Activated naive CD4-positive, alpha-beta T cell treated with anti-CD3 and anti-CD28 coated beads, Interleukin-2, amount 10 ng/mL, durations not matched to agents 7 days and 5 days (primary cell): Measurements from ENCODE around the gene TNFSF11.

Experiments used
- CTCF ChIA-PET: fragments of 350-600 bp; sonication (Branson Sonifier 250); formaldehyde crosslinking; loops from one replicate; lab custom pipeline; 2021; ENCODE audit warnings: antibody characterized with exemption; lab: Charles Lee
- DNase-seq: peaks from one replicate; pipeline ENCODE4 v3.0.0-alpha.2; 2020
- H3K27ac Mint-ChIP-seq: one replicate; pipeline ENCODE4 v1.8.0; 2021; ENCODE audit warnings: mild to moderate bottlenecking, moderate library complexity, mixed read lengths
- H3K27me3 Mint-ChIP-seq: one replicate; pipeline ENCODE4 v1.8.0; 2021; ENCODE audit warnings: mild to moderate bottlenecking, mixed read lengths
- H3K36me3 Mint-ChIP-seq: one replicate; pipeline ENCODE4 v1.8.0; 2021; ENCODE audit warnings: mixed read lengths
- H3K4me1 Mint-ChIP-seq: one replicate; pipeline ENCODE4 v1.8.0; 2021; ENCODE audit warnings: mixed read lengths
- H3K4me3 Mint-ChIP-seq: one replicate; pipeline ENCODE4 v1.8.0; 2021; ENCODE audit warnings: mild to moderate bottlenecking, moderate library complexity, mixed read lengths
- H3K9me3 Mint-ChIP-seq: one replicate; pipeline ENCODE4 v1.8.0; 2021; ENCODE audit warnings: mixed read lengths

The TNFSF11 gene

GRCh38 chr13:42644841-42645240 lies 70.9 kb downstream of the TNFSF11 start:
- Mint-ChIP-seq H3K4me1 (no peaks in the 10 kb centered on the region), H3K4me3 (no peak overlapping the region), H3K27ac (no peak overlapping the region), H3K36me3 (no peaks in the 10 kb centered on the region), H3K27me3 (peaks cover 8% of the 10 kb centered on the region), H3K9me3 (no peaks in the 10 kb centered on the region)
- no peak for DNase-seq
- CTCF ChIA-PET, result no interaction called here

DNA sequence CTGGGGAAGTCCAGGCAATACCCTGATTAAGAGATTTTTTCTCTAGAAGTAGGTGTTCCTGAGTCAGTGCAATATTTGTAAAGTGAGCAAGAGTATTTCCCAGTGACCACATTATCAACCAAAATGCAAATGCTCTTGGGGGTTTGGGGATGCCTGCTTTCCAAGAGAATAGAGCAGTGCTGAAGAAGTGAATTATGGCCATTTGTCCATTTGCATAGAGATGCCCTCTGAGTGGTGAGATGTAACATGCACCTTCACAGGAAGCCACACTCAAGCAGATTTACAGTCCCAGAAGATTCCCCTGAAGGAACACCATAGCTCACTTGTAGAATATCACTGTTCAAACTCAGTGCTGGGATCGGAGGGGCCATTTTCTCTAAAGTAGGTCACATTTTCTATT lies 71.8 kb downstream of the TNFSF11 start:
- no peak overlapping the region for H3K27ac Mint-ChIP-seq
- no peak overlapping the region for H3K4me3 Mint-ChIP-seq
- H3K9me3 Mint-ChIP-seq, result no peaks in the 10 kb centered on the region
- H3K4me1 Mint-ChIP-seq, result no peaks in the 10 kb centered on the region
- no peaks in the 10 kb centered on the region for H3K36me3 Mint-ChIP-seq
- H3K27me3 Mint-ChIP-seq, result peaks cover 15% of the 10 kb centered on the region
- DNase-seq, result no peak
- CTCF ChIA-PET, result no interaction called here

- Mint-ChIP-seq H3K9me3 (no peaks in the 10 kb centered on the region), H3K27ac (no peak overlapping the region), H3K4me3 (no peak overlapping the region), H3K27me3 (peaks cover 16% of the 10 kb centered on the region), H3K36me3 (no peaks in the 10 kb centered on the region), H3K4me1 (no peaks in the 10 kb centered on the region)
- no peak for DNase-seq
- CTCF ChIA-PET, result no interaction called here
These were observed 75.2 kb downstream of the TNFSF11 start for GRCh38 chr13:42649141-42649540.

DNA sequence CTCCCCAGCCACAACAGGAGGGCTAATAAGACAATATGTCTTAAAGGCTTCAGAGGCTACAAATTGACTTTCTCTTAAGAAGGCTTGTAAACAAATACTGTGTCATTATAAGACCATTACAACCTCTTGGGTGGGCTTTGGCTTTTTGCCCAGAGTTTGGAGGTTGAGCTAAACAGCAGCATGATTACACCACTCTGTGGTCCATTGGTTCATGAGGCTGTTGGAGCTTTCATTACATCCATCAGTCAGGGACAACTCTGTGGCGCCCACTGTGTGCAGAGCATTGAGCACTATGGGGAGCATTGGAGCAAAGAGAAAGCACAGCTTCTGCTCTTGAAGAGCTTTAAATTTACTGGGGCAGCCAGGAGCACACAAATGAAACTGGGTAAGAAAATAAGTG lies 75.9 kb downstream of the TNFSF11 start:
- Mint-ChIP-seq H3K9me3 (no peaks in the 10 kb centered on the region), H3K4me1 (no peaks in the 10 kb centered on the region), H3K36me3 (no peaks in the 10 kb centered on the region), H3K27me3 (peaks cover 16% of the 10 kb centered on the region), H3K27ac (no peak overlapping the region), H3K4me3 (no peak overlapping the region)
- no peak for DNase-seq
- CTCF ChIA-PET, result no interaction called here

GRCh38 chr13:42650506-42650905 lies 76.6 kb downstream of the TNFSF11 start:
- CTCF ChIA-PET, result no interaction called here
- Mint-ChIP-seq H3K27ac (no peak overlapping the region), H3K4me3 (no peak overlapping the region), H3K4me1 (no peaks in the 10 kb centered on the region), H3K36me3 (no peaks in the 10 kb centered on the region), H3K27me3 (peaks cover 16% of the 10 kb centered on the region), H3K9me3 (no peaks in the 10 kb centered on the region)
- DNase-seq, result no peak

GRCh38 chr13:42651936-42652641 lies 78.1 kb downstream of the TNFSF11 start:
- CTCF ChIA-PET, result interaction anchor here (0.9 kb wide), 1 partner anchor 21 kb away, joined by 3 read pairs; no protein-coding TSS in a partner anchor
- H3K27me3 Mint-ChIP-seq, result peaks cover 19% of the 10 kb centered on the region
- no peak overlapping the region for H3K4me3 Mint-ChIP-seq
- no peaks in the 10 kb centered on the region for H3K36me3 Mint-ChIP-seq
- H3K9me3 Mint-ChIP-seq, result no peaks in the 10 kb centered on the region
- DNase-seq, result no peak
- H3K27ac Mint-ChIP-seq, result no peak overlapping the region
- no peaks in the 10 kb centered on the region for H3K4me1 Mint-ChIP-seq

DNA sequence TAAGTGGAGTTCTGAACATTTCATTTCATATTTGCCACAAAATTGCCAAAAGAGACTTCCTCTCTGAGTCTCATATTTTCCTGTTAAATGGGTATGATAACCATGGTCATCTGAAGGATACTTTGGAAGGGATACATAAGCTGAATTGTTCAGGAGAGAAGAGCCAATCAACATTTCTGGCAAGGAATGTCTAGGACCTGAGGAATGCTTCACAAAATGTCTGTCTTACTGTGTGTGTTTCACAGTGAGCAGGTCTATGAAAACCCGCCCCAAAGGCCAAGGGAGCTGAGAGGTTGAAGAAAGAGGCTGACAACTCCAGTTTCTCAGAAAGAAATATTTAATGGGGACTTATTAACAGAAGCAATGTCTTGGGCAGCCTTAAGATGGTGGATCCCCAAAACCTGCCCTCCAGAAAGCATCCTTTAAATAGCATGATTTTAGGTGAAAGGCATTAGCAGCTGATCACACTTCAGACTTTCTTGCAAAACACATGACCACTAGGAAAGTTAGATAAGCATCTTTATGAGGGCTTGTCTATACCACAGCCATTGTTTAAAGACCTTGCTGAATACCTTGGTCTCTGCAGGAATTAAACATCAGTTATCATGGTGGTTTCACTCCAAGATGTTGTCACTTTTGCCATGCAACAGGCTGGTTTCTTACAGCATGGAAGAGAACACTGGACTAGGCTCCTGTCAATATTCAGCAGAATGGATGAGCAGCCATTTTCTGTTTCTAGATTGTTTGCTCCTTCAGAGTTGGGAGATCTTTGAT lies 78.9 kb downstream of the TNFSF11 start:
- no peak overlapping the region for H3K4me3 Mint-ChIP-seq
- DNase-seq, result no peak
- no peaks in the 10 kb centered on the region for H3K36me3 Mint-ChIP-seq
- H3K4me1 Mint-ChIP-seq, result no peaks in the 10 kb centered on the region
- peaks cover 19% of the 10 kb centered on the region for H3K27me3 Mint-ChIP-seq
- H3K9me3 Mint-ChIP-seq, result no peaks in the 10 kb centered on the region
- CTCF ChIA-PET, result no interaction called here
- no peak overlapping the region for H3K27ac Mint-ChIP-seq

- Mint-ChIP-seq H3K36me3 (no peaks in the 10 kb centered on the region), H3K27me3 (peaks cover 26% of the 10 kb centered on the region), H3K4me3 (no peak overlapping the region), H3K4me1 (no peaks in the 10 kb centered on the region), H3K9me3 (no peaks in the 10 kb centered on the region), H3K27ac (no peak overlapping the region)
- no peak for DNase-seq
- CTCF ChIA-PET, result no interaction called here
These were observed 79.7 kb downstream of the TNFSF11 start for GRCh38 chr13:42653679-42654078.

- no peaks in the 10 kb centered on the region for H3K36me3 Mint-ChIP-seq
- no peak overlapping the region for H3K4me3 Mint-ChIP-seq
- CTCF ChIA-PET, result no interaction called here
- no peaks in the 10 kb centered on the region for H3K4me1 Mint-ChIP-seq
- no peak overlapping the region for H3K27ac Mint-ChIP-seq
- DNase-seq, result no peak
- peaks cover 26% of the 10 kb centered on the region for H3K27me3 Mint-ChIP-seq
- no peaks in the 10 kb centered on the region for H3K9me3 Mint-ChIP-seq
These were observed 80.3 kb downstream of the TNFSF11 start for GRCh38 chr13:42654212-42654611.

DNA sequence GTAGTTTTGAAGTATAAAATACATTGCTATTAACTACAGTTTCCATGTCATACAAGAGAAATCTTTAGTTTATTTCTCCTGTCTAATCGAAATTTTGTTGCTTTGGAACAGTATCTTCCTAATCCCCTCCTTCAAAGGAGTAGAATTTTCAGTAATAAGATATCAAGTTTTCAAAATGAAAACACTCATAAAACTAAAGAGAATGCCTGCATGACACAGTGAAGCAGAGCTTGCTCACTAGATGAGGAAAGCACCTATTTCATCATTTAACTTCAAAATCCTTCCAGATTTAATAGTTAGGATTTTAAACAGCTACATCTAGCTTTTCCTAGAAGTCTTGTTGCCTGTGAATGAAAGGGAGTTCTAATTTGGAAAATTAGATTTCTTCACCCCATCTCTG lies 80.8 kb downstream of the TNFSF11 start:
- Mint-ChIP-seq H3K36me3 (no peaks in the 10 kb centered on the region), H3K9me3 (no peaks in the 10 kb centered on the region), H3K4me3 (no peak overlapping the region), H3K27me3 (peaks cover 26% of the 10 kb centered on the region), H3K27ac (no peak overlapping the region), H3K4me1 (no peaks in the 10 kb centered on the region)
- CTCF ChIA-PET, result interaction anchor here (0.6 kb wide), 1 partner anchor 90 kb away, joined by 5 read pairs; no protein-coding TSS in a partner anchor
- no peak for DNase-seq

- H3K27ac Mint-ChIP-seq, result no peak overlapping the region
- peaks cover 17% of the 10 kb centered on the region for H3K27me3 Mint-ChIP-seq
- no peaks in the 10 kb centered on the region for H3K4me1 Mint-ChIP-seq
- no peaks in the 10 kb centered on the region for H3K36me3 Mint-ChIP-seq
- no peak for DNase-seq
- CTCF ChIA-PET, result no interaction called here
- no peak overlapping the region for H3K4me3 Mint-ChIP-seq
- no peaks in the 10 kb centered on the region for H3K9me3 Mint-ChIP-seq
These were observed 82.2 kb downstream of the TNFSF11 start for GRCh38 chr13:42656161-42656560.

DNA sequence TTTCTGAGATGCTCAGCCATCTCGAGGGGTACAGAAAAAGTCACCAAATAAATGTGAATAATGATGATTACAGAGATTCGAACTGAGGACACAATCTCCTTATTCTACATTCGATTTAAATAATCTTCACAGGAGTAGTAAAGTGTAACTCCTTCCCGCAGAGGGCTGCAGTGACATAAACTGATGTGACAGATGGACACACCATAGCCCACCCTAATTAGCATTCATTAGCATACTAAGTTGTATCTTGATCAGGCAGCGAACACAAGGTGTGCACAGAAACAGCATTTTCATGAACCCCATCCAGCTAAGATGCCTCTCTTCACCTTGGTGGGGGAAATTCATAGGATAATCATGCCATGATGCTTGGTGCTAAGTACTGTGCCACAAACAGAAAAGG lies 83.0 kb downstream of the TNFSF11 start:
- CTCF ChIA-PET, result no interaction called here
- H3K4me3 Mint-ChIP-seq, result no peak overlapping the region
- peaks cover 15% of the 10 kb centered on the region for H3K27me3 Mint-ChIP-seq
- H3K36me3 Mint-ChIP-seq, result no peaks in the 10 kb centered on the region
- H3K4me1 Mint-ChIP-seq, result no peaks in the 10 kb centered on the region
- DNase-seq, result no peak
- H3K27ac Mint-ChIP-seq, result no peak overlapping the region
- H3K9me3 Mint-ChIP-seq, result no peaks in the 10 kb centered on the region
